GM12878 (cell line): ENCODE measurements around the gene DNAI4. TPM values are rescaled to one million over a fixed set of nuclear protein-coding genes. Genes with fewer than 3 reads are reported as not detected.

Experiments
- ATAC-seq: fragments of 200-7000 bp; cut with Tn5 transposase; 3 replicates; pipeline ENCODE4 v1.9.1; 2020; ENCODE audit warnings: mild to moderate bottlenecking, moderate library complexity
- BruUV-seq: library from RNA; stranded (reverse); fragments of 400-500 nt; replicated peaks from 2 replicates; lab custom pipeline; 2021; lab: Mats Ljungman, UMichigan
- CTCF ChIA-PET: fragments of 300-600 bp; sonication (Branson Sonifier 250); formaldehyde crosslinking; extraction: SDS; loops from one replicate; lab custom pipeline; 2021; ENCODE audit warnings: inconsistent platforms; lab: Yijun Ruan, JAX
- POLR2A ChIA-PET: fragments of 350-600 bp; formaldehyde crosslinking; extraction: SDS; loops from one replicate; lab custom pipeline; 2021; ENCODE audit warnings: inconsistent platforms; lab: Charles Lee
- RAD21 ChIA-PET: fragments of 300-600 bp; sonication (Branson Sonifier 250); formaldehyde crosslinking; loops from one replicate; lab custom pipeline; 2023; ENCODE audit warnings: antibody characterized with exemption; ENCODE audit not compliant: unreplicated experiment; lab: Charles Lee
- SMC1A ChIA-PET: fragments of 300-600 bp; sonication (Branson Sonifier 250); formaldehyde crosslinking; loops from one replicate; lab custom pipeline; 2023; ENCODE audit not compliant: unreplicated experiment, uncharacterized antibody; lab: Charles Lee
- DNase-seq: peaks from one replicate; pipeline ENCODE4 v3.0.0-alpha.2; 2011; ENCODE audit warnings: low read depth, low spot score
- FAIRE-seq: peaks from 3 replicates; lab custom pipeline; 2011; peaks lifted over from hg19 to GRCh38; lab: Jason Lieb, UNC
- H2AFZ ChIP-seq: 2 replicates; pipeline ENCODE4 v1.6.0; 2011; ENCODE audit warnings: low read depth, low read length, control low read depth; ENCODE audit not compliant: control insufficient read depth
- H3K27ac ChIP-seq: 2 replicates; pipeline ENCODE4 v1.5.1; 2011; ENCODE audit warnings: control low read depth; ENCODE audit not compliant: control insufficient read depth, insufficient read depth
- H3K27me3 ChIP-seq, 2 experiments: replicated peaks in 1 of 2; 2 replicates each; pipeline versions ENCODE4 v1.6.0 to v1.6.1; 2011; ENCODE audit warnings: low read length in 1 of 2; ENCODE audit not compliant: control insufficient read depth in 2 of 2, insufficient read depth in 2 of 2
- H3K36me3 ChIP-seq, 2 experiments: 2 replicates each; pipeline ENCODE4 v1.5.1; 2011; ENCODE audit warnings: low read length in 1 of 2; ENCODE audit not compliant: control insufficient read depth in 2 of 2, insufficient read depth in 2 of 2
- H3K4me1 ChIP-seq: 2 replicates; pipeline ENCODE4 v1.6.1; 2011; ENCODE audit warnings: mild to moderate bottlenecking, low read length, moderate library complexity, mixed read lengths; ENCODE audit not compliant: control insufficient read depth, insufficient read depth
- H3K4me2 ChIP-seq: 2 replicates; pipeline ENCODE4 v1.6.0; 2011; ENCODE audit warnings: control low read depth; ENCODE audit not compliant: control insufficient read depth, insufficient read depth
- H3K4me3 ChIP-seq: fragments of 200-600 bp; sonication (generic); 2 replicates; pipeline ENCODE4 v1.5.1; 2016
- H3K79me2 ChIP-seq: 2 replicates; pipeline ENCODE4 v1.6.0; 2011; ENCODE audit warnings: low read length; ENCODE audit not compliant: control insufficient read depth, insufficient read depth
- H3K9ac ChIP-seq: 2 replicates; pipeline ENCODE4 v1.8.0; 2011; ENCODE audit warnings: low read length, control low read depth, mixed read lengths; ENCODE audit not compliant: control insufficient read depth, insufficient read depth
- H3K9me3 ChIP-seq: replicated peaks from 3 replicates; pipeline ENCODE4 v1.5.1; 2011; ENCODE audit warnings: mild to moderate bottlenecking, low read length; ENCODE audit not compliant: control insufficient read depth, insufficient read depth
- H4K20me1 ChIP-seq: 2 replicates; pipeline ENCODE4 v1.6.0; 2011; ENCODE audit not compliant: control insufficient read depth, insufficient read depth
- BCL3 ChIP-seq: IDR thresholded peaks from 2 replicates; pipeline ENCODE4 v1.6.1; 2011; ENCODE audit warnings: borderline replicate concordance, low read depth, mild to moderate bottlenecking, moderate library complexity, low read length; ENCODE audit not compliant: insufficient read depth, poor library complexity, severe bottlenecking
- BCLAF1 ChIP-seq: fragments of 450-650 bp; IDR thresholded peaks from 2 replicates; pipeline ENCODE4 v1.6.1; 2017; ENCODE audit warnings: antibody characterized with exemption, mild to moderate bottlenecking, moderate library complexity
- CHD4 ChIP-seq: fragments of 200-600 bp; sonication (generic); IDR thresholded peaks from 2 replicates; pipeline ENCODE4 v1.6.1; 2016; ENCODE audit warnings: mild to moderate bottlenecking
- E2F4 ChIP-seq: IDR thresholded peaks from 2 replicates; pipeline ENCODE4 v1.6.1; 2012; ENCODE audit warnings: low read depth, low read length, improper control_type of control experiment
- ETV6 ChIP-seq, 2 experiments: fragments of 450-650 bp in 1 of 2; IDR thresholded peaks in 1 of 2; conservative IDR thresholded peaks in 1 of 2; 2 replicates each; pipeline ENCODE4 v1.6.1; 2014; ENCODE audit warnings: antibody characterized with exemption in 1 of 2, borderline replicate concordance in 1 of 2, low read depth in 1 of 2, mild to moderate bottlenecking in 1 of 2, moderate library complexity in 1 of 2
- EZH2 ChIP-seq: IDR thresholded peaks from 2 replicates; pipeline ENCODE4 v1.6.1; 2012; ENCODE audit warnings: low read depth, mild to moderate bottlenecking, control low read depth, inconsistent platforms, low read length, borderline replicate concordance; ENCODE audit not compliant: control insufficient read depth
- HCFC1 ChIP-seq: fragments of 150-350 bp; IDR thresholded peaks from 2 replicates; pipeline ENCODE4 v1.6.1; 2014; ENCODE audit warnings: low read length
- HDAC6 ChIP-seq: fragments of 200-600 bp; sonication (generic); IDR thresholded peaks from one replicate; pipeline ENCODE4 v1.8.0; 2017; ENCODE audit warnings: antibody characterized with exemption; ENCODE audit not compliant: unreplicated experiment
- JUND ChIP-seq: IDR thresholded peaks from 2 replicates; pipeline ENCODE4 v1.6.1; 2012; ENCODE audit warnings: low read depth, mild to moderate bottlenecking, low read length, improper control_type of control experiment, moderate library complexity
- NR2F1 ChIP-seq: fragments of 450-650 bp; conservative IDR thresholded peaks from 2 replicates; pipeline ENCODE4 v1.6.1; 2017; ENCODE audit warnings: mild to moderate bottlenecking
- POLR2AphosphoS5 ChIP-seq: IDR thresholded peaks from 2 replicates; pipeline ENCODE4 v1.6.1; 2011; ENCODE audit warnings: mild to moderate bottlenecking, low read length, inconsistent platforms
- PRDM15 ChIP-seq: fragments of 450-650 bp; formaldehyde crosslinking; IDR thresholded peaks from 2 replicates; pipeline ENCODE4 v1.4.0; 2020; ENCODE audit warnings: mild to moderate bottlenecking, moderate library complexity
- RAD21 ChIP-seq: IDR thresholded peaks from 2 replicates; pipeline ENCODE4 v1.6.1; 2011; ENCODE audit warnings: mild to moderate bottlenecking, low read depth, low read length, moderate library complexity; ENCODE audit not compliant: insufficient read depth
- RB1 ChIP-seq: fragments of 450-650 bp; formaldehyde crosslinking; IDR thresholded peaks from 2 replicates; pipeline ENCODE4 v1.6.1; 2017; ENCODE audit warnings: mild to moderate bottlenecking, borderline replicate concordance
- SPI1 ChIP-seq: IDR thresholded peaks from 2 replicates; pipeline ENCODE4 v1.6.1; 2011; ENCODE audit warnings: low read depth, mild to moderate bottlenecking, low read length, moderate library complexity, borderline replicate concordance; ENCODE audit not compliant: insufficient read depth
- WGBS: methylation state at CpG from one replicate; pipeline ENCODE4 v1.1.6; 2016; ENCODE audit warnings: low lambda C conversion rate; ENCODE audit not compliant: insufficient replicate concordance, insufficient coverage; ENCODE audit errors: missing lambda C conversion rate; 5-methylcytosine and 5-hydroxymethylcytosine counted together
- in situ Hi-C: fragments of 300-500 bp; cut with MboI; formaldehyde crosslinking; loops from 9 replicates; pipeline ENCODE4 v1.14.3; 2018; ENCODE audit warnings: mixed read lengths
- intact Hi-C: fragments of 100-400 bp; cut with micrococcal nuclease; formaldehyde crosslinking; loops from one replicate; pipeline ENCODE4 v1.14.2; 2022; ENCODE audit not compliant: unreplicated experiment
- polyA plus RNA-seq, 11 experiments: library from polyadenylated mRNA; depleted of rRNA in 4 of 11; unstranded in 6 of 11; stranded (reverse) in 5 of 11; fragments of >200 nt; fragmentation: Nextera tagmentation in 4 of 11; fragmentation: Illumina TruSeq in 1 of 11; extraction: Ambion mirVana in 4 of 11; extraction: Trizol in 1 of 11; gene quantifications; 1 replicate in 1 of 11; 2 replicates in 10 of 11; pipeline versions ENCODE4 v1.2.1 to v1.2.3, GENCODE V29; 2011 to 2016; ENCODE audit warnings: inconsistent platforms in 2 of 11, missing spikeins in 2 of 11, low read depth in 1 of 11
- total RNA-seq, 4 experiments: library from RNA; depleted of rRNA in 3 of 4; stranded (reverse); fragments of >200 nt in 3 of 4; fragmentation: Illumina TruSeq in 1 of 4; extraction: Trizol in 1 of 4; gene quantifications; 2 replicates each; pipeline versions ENCODE4 v1.2.1 to v1.2.3, GENCODE V29; 2013 to 2021

Gene DNAI4
- total and polyA plus RNA-seq, 10 of the 15 experiments (the other 5 are each of a cell fraction or from before 2014, with no cell fraction given): 0.13 to 2.3 (median 0.27) TPM; not detected in 1

GRCh38 chr1:66770694-66771093 is 154.0 kb downstream of the DNAI4 start:
- H3K9me3 ChIP-seq: no peaks in the 10 kb centered on the region
- no peak overlapping the region for H3K27ac ChIP-seq
- FAIRE-seq: peak; percentile 35
- no peaks in the 10 kb centered on the region for H3K36me3 ChIP-seq
- 58% methylated on average over 4 of the region's 4 CpGs for WGBS
- H2AFZ ChIP-seq: no peak overlapping the region
- BruUV-seq: no TSS peak
- RAD21 ChIA-PET: no interaction called here
- H3K27me3 ChIP-seq: no peaks in the 10 kb centered on the region; a peak in 1 of 4 replicates
- H4K20me1 ChIP-seq: no peaks in the 10 kb centered on the region
- ATAC-seq: no peak
- POLR2A ChIA-PET: no interaction called here
- H3K79me2 ChIP-seq: no peaks in the 10 kb centered on the region
- DNase-seq: no peak
- H3K4me1 ChIP-seq: no peaks in the 10 kb centered on the region
- in situ Hi-C loops (loop anchor here (25.0 kb wide), 1 partner anchor 717 kb away; no protein-coding TSS in a partner anchor), intact Hi-C loops (no loop called here)
- H3K9ac ChIP-seq: no peak overlapping the region
- CTCF ChIA-PET: no interaction called here
- no peak overlapping the region for H3K4me2 ChIP-seq
- H3K4me3 ChIP-seq: no peak overlapping the region
- SMC1A ChIA-PET: interaction anchor here (0.9 kb wide), 1 partner anchor 442 kb away, joined by 3 read pairs; no protein-coding TSS in a partner anchor
- TF ChIP-seq BCLAF1 (no peak), SPI1 (no peak), PRDM15 (CRISPR knock-in tag) (no peak), NR2F1 (no peak), E2F4 (no peak), RAD21 (no peak), BCL3 (no peak), JUND (no peak), POLR2AphosphoS5 (no peak), RB1 (no peak), ETV6 (conservative IDR thresholded peaks at IDR 0.05 in 1 of 2, IDR thresholded peaks at IDR 0.05 in 1 of 2; ENCODE audit: borderline replicate concordance in 1 of 2, low read depth in 1 of 2) (no peak), CHD4 (no peak), EZH2 (no peak), HDAC6 (no peak), HCFC1 (no peak)
